Islet precursor cell (in vitro differentiated cells): ENCODE results near the gene DYNLL1.
"Not testable (repeated sequence)": the region's sequence is repeated elsewhere in the genome, so short reads cannot be mapped to it uniquely, and the experiment has no call there.

Experiments used
- DNase-seq: peaks from one replicate; pipeline ENCODE4 v3.0.0-alpha.2; 2018

Gene DYNLL1

GRCh38 chr12:120519324-120519723 is 23.4 kb downstream of the DYNLL1 start:
- not testable (repeated sequence) for DNase-seq

DNA sequence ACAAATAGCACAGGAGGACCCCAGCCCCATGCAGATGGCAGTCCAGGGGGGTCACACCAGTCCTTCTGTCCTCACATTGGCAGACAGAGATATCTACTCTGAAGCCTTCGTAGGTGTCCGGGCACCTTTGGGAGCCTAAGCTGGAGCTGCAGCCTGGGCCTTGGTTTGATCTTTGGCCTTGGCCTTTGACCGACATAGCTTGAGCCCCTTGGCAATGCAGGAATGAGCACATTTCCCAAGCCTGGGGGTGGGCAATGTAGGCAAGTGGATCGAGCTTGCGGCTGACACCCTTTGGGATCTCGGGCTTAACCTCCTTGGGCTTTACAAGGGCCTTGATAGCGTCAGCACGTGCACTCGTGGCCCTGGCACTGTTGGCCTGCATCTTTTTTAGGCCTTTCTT is 26.7 kb downstream of the DYNLL1 start:
- no peak for DNase-seq

GRCh38 chr12:120528861-120529525 is 33.1 kb downstream of the DYNLL1 start, which contains the start of gene COQ5:
TSS of gene COQ5 (minus strand) at chr12:120529158. CDS start at chr12:120529141, 17 bp downstream.
- peak; percentile 95 for DNase-seq

DNA sequence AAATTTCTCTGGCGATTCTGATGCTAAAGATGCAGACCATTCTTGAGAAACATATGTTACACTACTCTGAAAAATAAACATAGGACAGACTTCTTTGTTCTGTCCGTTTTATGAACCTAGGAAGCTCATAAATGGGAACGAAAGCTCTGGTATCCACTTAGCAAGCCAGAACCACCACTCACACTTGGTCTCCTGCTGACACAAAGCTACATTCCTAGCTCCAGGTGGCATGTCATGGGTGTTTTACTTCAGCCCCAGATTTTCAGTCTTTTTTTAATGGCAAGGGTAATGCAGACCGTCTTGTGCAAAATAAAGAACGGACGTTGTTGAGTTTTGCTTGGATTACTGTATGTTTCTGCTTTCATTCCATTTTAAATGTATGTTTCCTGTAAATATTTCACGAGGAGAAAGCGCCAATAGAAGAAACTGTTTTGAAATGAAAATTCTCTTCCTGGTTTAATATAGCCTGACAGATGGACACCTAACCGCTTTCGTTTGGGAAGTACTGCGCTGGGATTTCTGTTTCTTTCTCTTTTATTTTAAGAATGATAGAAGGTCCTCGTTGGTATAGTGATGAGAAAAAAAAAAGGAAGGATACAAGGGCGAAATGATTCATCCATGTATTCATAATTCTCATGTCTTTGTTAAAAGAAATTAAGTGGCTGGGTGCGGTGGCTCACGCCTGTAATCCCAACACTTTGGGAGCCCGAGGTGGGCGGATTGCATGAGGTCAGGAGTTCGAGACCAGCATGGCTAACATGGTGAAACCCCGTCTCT is 33.9 kb downstream of the DYNLL1 start:
- peak; percentile 84 for DNase-seq

GRCh38 chr12:120530418-120530761 is 34.5 kb downstream of the DYNLL1 start:
- not testable (repeated sequence) for DNase-seq

- DNase-seq: no peak
Observed at GRCh38 chr12:120532701-120533238, 36.9 kb downstream of the DYNLL1 start.

- peak; percentile 88 for DNase-seq
Observed at GRCh38 chr12:120534203-120534702, 38.3 kb downstream of the DYNLL1 start, which contains the start of gene RNF10. TSS of gene RNF10 (plus strand) at chr12:120534356. CDS start at chr12:120534812, 456 bp downstream.

GRCh38 chr12:120534703-120535655 is 39.1 kb downstream of the DYNLL1 start:
- DNase-seq: peak; percentile 81

- no peak for DNase-seq
Observed at GRCh38 chr12:120536064-120536791, 40.3 kb downstream of the DYNLL1 start.

GRCh38 chr12:120537856-120538220 is 41.9 kb downstream of the DYNLL1 start:
- DNase-seq: no peak

DNA sequence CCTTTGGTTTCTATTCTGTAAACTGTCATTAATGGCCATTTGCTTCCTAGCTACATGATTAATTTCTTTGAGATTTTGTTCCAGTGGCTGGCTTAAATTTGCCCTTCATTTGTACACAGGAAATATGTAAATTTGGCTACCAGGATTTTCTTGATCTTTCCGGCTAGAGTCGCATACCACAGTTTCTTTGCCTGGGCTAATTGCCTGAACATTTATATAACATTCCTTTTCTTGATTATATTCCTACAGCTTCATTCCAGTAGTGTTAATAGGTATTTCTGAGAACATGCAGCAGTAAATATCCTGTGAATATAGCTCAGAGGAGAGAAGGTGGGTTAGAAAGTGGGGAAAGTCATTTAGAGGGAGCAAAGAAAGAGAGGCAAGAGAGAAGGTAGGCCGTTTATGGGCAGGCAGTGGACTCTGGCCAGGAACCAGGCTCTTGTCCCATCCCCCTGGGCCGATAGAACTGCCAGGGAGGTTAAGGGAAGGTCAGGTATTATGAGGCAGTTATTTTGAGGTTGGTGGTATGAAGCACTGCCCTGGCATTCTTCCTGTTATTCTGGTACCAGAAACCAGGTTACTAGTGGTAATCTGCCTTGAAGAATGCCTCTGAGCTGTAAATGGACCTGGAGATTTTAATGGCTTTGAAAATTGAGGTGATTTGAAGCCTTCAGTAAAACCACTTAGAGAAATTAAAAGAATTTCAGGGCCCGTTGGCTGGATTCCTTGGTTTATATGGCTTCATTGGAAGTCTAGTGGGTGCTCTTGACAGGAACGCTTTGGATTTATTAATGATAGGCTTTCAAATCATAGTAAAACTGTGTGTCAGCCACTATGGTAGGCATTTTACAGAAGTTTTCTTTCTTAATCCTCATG is 42.6 kb downstream of the DYNLL1 start:
- peak; percentile 77 for DNase-seq

DNA sequence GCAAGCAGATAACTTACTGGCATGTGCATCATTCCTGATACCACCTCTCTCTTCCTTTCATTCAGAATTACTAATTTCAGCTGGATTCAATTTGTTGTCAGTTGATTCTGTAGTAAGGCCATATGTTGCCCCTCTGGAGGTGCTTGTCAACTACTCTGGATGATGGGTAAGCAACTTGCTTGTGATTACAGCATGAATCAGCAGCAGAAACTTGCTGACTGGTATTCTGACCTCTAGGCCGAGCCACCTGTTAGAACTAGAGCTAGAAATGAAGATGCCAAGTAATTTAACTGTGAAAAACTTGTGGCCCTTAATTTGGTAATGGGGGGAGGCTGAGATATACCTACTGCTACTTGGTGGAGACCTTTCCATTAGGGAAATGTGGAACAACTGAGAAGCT is 43.4 kb downstream of the DYNLL1 start:
- no peak for DNase-seq

DNA sequence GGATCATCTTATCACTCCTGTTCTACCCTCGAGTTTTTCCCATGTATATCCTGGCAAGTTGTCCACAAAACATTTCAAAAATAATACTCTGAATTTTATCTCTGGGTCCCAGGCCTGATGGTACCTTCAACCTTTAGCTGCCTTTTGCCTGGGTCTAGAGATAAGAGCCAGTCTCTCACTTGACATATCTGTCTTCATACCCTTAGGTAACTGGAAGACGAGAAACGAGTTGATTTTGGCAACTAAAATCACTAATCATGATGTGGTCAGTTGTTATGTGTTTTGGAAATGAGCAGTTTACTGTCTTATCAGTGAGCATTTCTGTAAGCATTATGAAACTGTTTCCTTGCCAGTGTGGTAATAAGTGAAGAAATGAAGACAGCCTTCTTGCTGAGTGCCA is 44.5 kb downstream of the DYNLL1 start:
- DNase-seq: no peak

DNA sequence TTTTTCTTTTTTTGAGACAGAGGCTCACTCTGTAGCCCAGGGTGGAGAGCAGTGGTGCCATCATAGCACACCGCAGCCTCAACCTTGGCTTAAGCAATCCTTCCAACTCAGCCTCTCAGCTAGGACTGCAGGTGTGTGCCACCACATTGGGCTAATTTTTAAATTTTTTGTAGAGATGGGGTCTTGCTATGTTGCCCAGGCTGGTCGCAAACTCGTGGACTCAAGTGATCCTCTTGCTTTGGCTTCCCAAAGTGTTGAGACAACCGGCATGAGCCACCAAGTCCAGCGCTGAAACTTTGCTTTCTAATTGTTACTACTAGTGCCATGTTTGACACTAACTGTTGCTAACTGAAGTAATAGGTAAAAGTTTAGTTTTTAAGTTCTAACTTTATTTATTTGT is 46.3 kb downstream of the DYNLL1 start:
- DNase-seq: no peak

- no peak for DNase-seq
Observed at GRCh38 chr12:120544691-120545090, 48.8 kb downstream of the DYNLL1 start.

GRCh38 chr12:120546050-120546386 is 50.1 kb downstream of the DYNLL1 start:
- DNase-seq: no peak
